Measurements from ENCODE around the gene GPRC5C. TPM values are rescaled to one million over a fixed set of nuclear protein-coding genes. Genes with fewer than 3 reads are reported as not detected.

The GPRC5C gene
- total RNA-seq, 1 donor from 2014 or later, result 0.20 TPM

DNA sequence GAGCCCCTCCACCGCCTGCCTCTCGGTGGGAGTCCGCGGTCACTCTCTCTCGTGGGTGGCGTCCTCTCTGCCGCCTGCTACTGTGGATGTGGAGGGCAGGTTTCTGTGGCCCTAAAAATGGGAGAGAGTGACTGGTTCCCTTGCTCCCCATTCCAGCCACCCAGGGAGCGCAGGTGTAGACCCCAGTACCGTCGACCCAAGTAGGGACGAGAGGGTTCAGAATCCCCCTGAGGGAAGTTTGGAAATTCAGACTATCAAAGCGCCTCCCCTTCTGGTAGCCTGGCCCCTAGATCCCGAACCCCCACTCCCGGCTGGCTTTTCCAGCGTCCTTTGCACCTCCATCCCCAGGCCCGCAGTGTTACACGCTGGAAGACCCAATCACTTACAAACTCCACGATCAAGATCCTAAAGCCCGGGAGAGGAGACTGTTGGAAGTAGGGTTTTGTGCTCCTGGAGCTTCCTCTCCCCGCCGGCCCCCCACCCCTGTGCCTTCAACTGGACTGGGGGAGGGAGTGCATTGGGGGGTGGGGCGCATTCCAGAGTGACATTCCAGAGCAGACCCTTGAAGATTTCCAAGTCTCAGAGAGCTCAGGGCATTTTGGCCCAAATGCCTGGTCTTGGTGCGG lies 991 bp downstream of the GPRC5C start:
- intact Hi-C loops (cut with micrococcal nuclease), result loop anchor here (2.0 kb wide), 1 partner anchor 22 kb away; no protein-coding TSS in a partner anchor

DNA sequence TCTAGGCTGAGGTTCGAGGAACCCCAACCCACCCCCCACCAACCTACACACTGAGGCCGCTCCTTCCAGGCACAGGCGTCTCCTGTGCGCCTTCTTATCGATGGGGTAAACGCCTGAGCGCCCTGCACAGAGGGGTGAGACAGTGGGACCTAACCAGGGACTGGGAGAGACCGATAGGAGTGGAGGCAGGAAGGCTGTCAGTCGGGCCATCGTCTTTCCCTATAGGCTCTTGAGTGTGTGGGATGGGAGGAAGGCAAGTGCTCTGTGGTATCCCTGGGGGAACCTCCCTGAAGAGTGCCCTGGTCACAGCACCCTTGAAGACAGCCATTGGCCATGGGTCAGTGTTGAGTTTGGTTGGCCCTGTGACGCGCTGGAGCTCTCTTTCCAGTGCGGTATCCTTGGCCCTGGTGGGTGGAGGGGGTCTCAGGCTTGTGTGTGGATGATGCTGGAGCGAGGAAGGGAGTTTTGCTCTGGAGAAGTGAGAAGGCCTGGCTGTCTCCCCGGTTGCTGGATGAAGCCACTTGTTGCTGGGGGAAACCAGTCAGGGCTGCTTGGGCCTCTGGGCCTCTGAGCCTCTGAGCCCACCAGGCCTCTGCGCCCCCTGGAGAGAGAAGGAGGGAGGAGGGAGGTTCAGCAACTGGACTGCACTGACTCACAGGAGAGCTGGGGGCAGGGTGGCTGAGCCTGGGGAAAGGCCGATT lies 1.7 kb downstream of the GPRC5C start:
- intact Hi-C loops (cut with micrococcal nuclease), result loop anchor here (2.0 kb wide), 1 partner anchor 21 kb away; no protein-coding TSS in a partner anchor

DNA sequence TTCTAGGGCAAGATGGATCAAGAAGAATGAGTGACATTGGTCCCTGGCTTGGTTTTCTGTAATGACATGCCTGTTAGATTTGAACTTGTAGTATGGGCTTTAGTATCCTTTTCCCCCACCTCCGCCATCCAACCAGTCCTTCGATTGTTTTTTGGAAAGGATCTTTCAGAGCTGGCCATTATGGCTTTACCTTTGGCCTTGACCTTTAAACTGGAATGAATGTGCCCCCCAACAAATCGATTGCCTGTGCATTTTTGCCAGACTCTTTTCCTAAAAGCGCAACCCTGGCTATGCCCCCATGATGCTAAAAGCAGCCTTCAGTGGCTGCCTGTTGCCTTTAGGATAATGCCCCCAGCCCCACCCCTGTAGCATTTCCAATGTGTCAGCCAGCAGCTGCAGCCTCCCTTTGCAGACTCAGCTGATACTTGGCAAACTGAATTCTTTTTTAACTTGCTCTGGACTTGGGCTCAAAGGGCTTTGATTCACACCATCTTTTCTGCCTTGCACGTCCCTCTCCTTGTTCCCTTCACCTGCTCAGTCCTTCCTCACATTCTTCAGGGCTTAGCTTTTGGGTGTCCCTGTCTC lies 4.0 kb downstream of the GPRC5C start:
- intact Hi-C loops (cut with micrococcal nuclease), result no loop called here

DNA sequence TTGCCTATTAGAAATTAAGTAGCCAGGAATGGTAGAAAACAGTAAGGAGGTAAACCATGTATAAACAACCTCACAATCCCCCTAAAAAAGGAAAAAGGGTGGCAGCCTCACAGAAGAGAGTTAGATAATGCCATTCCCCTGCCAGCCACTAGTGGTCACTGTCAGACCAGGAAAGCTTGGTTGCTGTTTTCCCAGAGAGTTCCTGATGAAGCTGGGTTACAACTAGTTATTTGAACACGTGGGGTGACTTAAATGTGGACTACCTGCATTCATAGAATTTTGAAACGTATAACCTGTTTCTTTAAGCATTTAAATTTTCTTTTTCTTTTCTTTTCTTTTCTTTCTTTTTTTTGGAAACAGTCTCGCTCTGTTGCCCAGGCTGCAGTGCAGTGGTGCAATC lies 5.8 kb downstream of the GPRC5C start:
- intact Hi-C loops (cut with micrococcal nuclease), result loop anchor here (1.0 kb wide), 1 partner anchor 56 kb away; no protein-coding TSS in a partner anchor

DNA sequence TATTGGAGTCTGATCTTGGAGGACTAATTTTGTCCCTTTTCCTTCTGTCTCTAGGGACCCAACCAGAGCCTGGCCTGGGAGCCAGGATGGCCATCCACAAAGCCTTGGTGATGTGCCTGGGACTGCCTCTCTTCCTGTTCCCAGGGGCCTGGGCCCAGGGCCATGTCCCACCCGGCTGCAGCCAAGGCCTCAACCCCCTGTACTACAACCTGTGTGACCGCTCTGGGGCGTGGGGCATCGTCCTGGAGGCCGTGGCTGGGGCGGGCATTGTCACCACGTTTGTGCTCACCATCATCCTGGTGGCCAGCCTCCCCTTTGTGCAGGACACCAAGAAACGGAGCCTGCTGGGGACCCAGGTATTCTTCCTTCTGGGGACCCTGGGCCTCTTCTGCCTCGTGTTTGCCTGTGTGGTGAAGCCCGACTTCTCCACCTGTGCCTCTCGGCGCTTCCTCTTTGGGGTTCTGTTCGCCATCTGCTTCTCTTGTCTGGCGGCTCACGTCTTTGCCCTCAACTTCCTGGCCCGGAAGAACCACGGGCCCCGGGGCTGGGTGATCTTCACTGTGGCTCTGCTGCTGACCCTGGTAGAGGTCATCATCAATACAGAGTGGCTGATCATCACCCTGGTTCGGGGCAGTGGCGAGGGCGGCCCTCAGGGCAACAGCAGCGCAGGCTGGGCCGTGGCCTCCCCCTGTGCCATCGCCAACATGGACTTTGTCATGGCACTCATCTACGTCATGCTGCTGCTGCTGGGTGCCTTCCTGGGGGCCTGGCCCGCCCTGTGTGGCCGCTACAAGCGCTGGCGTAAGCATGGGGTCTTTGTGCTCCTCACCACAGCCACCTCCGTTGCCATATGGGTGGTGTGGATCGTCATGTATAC lies 8.0 kb downstream of the GPRC5C start:
- intact Hi-C loops (cut with micrococcal nuclease), result no loop called here

DNA sequence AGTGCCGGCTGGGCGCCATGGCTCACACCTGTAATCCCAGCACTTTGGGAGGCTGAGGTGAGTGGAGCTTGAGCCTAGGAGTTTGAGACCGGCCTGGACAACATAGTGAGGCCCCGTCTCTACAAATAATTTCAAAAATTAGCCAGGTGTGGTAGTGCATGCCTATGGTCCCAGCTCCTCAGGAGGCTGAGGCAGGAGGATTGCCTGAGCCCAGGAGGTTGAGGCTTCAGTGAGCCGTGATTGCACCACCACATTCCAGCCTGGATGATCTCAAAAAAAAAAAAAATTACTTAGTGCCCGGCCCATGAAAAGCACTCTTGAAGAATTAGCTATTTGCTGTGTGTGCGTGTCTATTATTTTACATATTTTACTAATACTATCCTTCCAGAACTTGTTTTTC lies 9.6 kb downstream of the GPRC5C start:
- intact Hi-C loops (cut with micrococcal nuclease), result no loop called here

DNA sequence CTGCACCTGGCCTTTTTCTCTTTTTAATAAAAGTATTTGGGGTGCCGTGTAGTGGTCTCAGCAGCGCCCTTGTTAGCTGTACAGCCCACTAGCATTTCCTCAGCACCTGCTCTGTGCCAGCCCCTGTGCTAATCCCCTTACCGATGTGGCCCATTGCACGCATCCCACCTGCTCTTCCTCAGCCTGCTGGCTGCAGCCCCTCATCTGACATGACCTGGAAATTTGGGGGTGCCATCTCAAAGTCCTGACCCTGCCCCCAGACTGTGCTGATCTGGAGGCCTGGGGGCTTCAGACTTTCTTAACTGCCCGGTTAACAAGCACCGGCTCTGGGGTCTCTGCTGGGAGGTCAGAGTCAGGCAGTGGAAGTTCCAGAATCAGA lies 10.4 kb downstream of the GPRC5C start:
- intact Hi-C loops (cut with micrococcal nuclease), result no loop called here

DNA sequence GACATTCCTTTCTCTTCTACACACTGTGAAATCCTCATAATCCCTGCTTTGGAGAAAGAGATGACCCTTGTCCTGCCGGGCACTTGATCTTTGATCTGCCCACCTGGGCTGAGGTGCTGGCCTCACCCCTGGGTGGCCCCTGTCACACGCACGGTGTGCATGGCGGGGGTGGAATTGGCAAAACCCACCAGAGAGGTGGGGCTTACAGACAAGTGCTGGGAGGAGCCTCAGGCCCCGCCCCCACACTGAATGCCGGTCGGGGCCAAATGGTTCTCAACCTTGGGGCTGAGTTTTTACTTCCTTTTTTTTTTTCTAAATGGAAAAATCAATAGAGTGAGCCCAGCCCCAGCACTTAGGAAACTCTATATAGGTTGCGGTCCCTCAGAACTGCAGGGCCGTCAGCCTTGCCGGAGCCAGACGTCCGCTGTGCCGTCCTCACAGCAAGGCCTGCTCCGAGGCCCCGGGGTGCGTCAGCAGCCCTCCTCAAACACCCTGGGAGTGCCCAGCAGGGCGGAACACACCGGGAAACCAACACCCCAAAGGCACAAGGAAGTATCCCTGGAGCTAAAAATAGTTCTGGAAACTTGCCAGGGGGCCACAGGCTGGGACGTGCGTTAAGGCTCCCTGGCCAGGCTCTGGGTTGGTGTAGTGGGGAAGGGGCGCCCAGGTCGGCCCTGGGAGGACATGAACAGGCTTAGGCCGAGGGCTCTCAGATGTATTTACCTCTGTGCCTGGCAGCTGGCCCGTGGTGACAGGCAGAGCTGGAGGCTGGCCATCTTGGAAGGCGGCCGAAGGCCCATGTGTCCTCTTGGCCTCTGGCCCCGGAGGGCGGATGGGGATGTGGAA lies 11.0 kb downstream of the GPRC5C start:
- intact Hi-C loops (cut with micrococcal nuclease), result no loop called here

DNA sequence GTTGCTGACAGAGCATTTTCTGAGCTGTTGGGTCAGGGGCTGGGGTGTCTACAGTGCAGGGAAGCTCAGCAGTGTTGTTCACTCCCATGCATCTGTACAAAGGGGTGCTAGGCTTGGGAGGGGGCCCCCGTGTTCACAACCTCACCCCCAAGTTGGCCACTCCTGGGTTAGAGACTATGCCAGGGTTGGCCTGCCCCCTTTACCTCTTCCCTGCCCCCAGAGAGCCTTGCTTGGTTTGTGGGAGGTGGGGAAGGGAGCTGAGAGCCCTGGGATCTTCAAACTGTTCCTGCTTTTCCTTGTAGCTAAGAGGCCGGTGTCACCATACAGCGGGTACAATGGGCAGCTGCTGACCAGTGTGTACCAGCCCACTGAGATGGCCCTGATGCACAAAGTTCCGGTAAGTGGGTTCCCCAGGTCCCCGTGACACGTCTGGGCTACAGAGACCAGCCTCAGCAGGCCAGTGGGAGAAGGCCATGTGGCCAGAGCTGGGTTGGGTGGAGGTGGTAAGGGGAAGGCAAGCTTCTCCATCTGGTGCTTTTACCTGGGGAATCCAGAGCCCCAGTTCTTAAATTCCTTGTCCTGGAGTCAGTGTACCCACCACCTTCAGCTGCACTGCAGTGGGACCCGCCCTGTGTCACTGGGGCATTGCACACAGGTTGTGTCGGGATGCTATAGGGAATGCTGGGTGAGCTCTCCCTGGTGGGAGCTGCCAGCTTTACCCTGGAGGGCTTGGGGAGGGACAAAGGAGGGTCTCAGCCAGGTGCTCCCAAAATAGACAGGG lies 11.8 kb downstream of the GPRC5C start:
- intact Hi-C loops (cut with micrococcal nuclease), result no loop called here

DNA sequence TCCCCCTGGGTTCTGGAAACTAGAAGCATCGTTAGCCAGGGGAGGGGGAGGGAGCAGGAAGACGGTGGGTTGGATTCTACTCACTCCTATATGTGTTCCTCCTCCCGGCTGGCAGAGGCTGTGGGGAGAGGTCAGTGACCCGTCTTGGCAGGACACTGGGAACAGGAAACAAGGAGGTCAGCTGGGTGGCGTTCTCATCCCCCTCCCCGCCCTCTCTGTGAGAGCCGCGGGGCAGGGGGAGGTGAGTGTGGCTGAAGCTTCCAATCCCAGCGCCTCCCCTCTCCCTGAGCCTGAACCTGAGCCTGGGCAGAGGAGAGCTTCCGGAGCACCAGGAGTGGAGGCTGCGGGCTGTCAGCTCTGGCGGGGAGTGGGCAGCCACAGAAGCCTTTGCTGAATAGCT lies 12.5 kb downstream of the GPRC5C start:
- intact Hi-C loops (cut with micrococcal nuclease), result no loop called here

DNA sequence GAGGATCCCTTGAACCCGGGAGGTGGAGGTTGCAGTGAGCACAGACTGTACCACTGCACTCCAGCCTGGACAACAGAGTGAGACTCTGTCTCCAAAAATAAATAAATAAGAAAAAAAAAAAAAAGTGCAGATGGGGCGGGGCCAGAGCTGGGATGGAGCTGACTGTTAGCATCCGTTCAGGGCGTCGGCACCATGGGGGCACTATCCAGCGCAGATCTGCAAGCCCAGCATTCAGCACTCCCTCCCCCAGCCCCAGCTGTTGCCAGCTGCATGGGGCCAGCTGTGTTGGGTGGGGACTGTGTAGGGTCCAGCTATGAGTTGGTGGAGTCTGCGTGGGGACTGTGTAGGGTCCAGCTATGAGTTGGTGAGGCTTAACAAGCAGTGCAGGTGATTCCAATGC lies 13.3 kb downstream of the GPRC5C start:
- intact Hi-C loops (cut with micrococcal nuclease), result no loop called here

DNA sequence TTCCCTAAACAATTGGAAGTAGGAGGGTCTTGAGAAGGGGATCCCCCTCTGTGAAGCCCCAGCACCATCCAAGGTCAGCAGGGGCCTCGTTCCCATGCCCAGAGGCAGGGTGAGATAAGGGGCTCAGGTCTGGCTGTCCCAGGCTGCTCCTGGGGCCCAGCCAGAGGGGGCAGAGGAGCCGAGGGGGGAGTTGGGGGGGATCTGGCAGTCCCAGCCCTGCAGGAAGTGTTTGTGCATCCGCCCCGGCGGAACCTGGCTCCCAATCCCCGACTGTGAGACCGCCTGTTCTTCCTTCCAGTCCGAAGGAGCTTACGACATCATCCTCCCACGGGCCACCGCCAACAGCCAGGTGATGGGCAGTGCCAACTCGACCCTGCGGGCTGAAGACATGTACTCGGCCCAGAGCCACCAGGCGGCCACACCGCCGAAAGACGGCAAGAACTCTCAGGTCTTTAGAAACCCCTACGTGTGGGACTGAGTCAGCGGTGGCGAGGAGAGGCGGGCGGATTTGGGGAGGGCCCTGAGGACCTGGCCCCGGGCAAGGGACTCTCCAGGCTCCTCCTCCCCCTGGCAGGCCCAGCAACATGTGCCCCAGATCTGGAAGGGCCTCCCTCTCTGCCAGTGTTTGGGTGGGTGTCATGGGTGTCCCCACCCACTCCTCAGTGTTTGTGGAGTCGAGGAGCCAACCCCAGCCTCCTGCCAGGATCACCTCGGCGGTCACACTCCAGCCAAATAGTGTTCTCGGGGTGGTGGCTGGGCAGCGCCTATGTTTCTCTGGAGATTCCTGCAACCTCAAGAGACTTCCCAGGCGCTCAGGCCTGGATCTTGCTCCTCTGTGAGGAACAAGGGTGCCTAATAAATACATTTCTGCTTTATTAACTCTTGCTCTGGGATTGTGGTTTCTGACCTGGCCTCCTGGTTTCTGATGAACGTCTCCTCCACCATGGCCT lies 14.9 kb downstream of the GPRC5C start:
- intact Hi-C loops (cut with micrococcal nuclease), result no loop called here

DNA sequence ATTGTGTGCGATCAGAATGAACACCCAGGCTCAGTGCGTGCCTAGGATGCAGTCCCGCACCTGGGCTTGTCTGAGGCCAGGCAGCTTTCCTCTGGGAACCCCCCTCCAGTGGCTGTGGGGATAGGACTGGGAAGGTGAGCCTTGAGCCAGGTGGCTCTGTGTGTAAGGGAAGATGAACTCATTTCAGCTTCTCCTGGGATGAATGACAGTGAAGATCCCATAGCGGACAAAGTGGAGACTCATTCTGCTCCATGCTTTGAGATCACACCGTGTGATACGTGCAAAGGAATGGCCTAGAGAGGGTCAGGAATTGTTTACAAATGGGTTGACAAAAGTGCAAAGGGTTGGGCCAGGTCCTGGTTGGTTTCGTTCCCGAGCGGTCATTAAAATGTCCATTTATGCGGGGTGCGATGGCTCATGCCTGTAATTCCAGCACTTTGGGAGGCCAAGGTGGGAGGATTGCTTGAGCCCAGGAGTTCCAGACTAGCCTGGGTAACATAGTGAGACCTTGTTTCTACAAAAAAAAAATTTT lies 15.8 kb downstream of the GPRC5C start:
- intact Hi-C loops (cut with micrococcal nuclease), result no loop called here

DNA sequence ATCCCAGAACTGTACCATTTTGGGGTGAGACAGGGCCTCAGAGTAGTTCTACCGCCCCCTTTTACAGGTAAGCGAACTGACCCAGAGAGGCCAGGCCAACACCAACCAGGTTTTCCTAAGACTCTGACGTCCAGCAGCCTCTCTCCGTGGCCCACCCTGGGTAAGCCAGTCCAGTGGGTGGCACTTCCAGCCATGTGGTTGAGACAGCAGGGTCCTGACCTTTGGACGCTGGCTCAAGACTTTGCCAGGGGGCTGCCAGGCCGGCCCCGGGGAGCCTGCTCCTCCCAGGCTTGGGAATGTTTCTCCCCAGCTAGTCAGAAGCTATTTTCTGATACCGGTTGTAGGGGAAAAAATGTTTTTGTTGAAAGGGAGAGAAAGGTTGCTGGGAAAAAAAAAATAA lies 16.9 kb downstream of the GPRC5C start:
- intact Hi-C loops (cut with micrococcal nuclease), result no loop called here

DNA sequence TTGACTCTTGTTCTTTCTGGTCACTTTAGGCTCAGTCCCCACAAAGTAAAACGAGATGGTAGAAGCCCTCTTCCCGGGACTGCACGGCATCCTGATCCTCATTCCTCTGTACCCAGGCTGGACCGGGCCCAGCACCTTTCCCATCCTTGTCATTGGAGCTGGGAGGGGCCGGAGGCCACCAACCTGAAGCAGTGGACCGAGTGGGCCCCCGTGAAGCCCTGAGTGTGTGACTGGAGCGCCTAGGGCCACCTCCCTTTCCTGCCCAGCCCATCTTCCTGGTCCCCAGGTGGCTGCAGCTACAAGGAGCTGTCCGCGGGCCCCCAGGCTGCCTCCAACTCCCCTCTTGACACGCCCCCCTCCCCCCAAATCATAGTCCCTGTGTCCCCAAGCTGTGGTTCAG lies 17.4 kb downstream of the GPRC5C start:
- intact Hi-C loops (cut with micrococcal nuclease), result no loop called here

DNA sequence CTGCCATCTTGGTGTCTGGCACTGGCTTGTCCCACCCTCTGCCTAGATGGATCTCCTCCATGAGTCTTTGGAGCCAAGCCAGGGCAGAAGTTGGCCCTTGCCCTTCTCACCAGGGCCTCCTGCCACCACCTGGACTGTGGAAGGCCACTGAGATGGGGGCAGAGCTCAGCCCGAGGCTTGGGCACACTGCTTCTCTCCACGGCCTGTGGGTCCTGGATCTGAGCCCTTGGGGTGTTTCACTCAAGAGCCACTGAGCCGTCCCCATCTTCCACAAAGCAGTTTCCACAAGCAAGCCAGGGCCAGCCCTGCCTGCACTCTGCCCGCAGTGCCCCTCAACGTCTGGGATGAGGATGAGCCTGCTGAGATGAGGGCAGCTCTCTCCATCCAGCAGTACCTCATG lies 17.9 kb downstream of the GPRC5C start:
- intact Hi-C loops (cut with micrococcal nuclease), result no loop called here

DNA sequence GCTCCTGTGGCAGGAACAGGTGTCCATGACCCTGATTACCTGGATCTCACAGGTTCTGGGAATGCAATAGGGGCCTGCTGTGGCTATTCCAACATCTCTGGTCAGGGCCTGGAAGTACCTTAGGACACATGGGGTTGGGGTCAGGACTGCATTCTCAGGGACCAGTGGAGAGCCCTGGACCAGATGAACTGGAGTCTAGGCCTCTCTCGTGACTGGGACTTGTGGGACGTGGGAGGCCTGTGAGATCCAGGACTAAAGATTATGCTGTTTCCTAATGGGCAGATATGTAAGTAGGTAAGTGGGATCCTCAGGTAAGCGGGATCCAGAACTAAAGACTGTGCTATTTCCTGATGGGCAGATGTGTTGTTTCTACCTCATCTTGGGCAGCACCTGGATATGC lies 18.3 kb downstream of the GPRC5C start:
- intact Hi-C loops (cut with micrococcal nuclease), result no loop called here

DNA sequence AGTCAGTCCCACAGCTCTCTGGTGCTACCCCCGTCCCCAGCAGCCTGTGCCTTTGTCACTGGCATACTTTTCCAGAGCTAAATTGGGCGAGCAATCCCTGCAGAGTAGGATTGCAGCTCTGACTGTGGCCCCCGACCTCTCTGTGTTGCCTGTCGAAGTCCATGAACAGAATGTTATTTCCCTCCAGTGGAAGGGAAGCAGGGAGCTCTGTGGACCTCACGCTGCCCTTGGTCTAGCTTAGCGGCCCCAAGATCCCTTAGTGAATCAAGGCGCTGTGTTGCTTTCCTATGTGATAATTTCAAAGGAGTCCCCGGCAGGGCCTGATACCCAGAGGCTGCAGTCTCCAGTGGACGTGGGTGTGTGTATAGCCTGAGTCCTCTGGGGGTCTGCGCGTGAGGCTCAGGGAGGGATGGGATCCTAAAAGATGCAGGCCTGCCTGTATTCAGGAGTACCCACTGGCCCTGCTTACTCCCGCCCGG lies 19.1 kb downstream of the GPRC5C start:
- intact Hi-C loops (cut with micrococcal nuclease), result no loop called here

DNA sequence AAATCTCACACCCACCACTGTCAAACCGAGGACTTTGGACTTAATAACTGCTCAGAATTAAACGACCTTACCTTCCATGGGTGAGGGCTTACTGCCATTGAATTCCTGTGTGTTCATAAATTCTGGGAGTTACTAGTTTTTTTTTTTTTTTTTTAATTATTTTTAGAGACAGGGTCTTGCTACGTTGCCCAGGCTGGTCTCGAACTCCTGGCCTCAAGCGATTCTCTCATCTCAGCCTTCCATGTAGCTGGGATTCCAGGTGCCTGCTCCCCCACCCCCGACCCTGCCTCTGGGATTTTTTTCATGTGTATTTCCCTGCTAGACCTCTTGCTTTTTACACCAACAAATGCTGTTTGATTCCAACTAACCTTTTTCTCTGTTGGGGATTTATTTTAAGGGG lies 19.7 kb downstream of the GPRC5C start:
- intact Hi-C loops (cut with micrococcal nuclease), result no loop called here
